HG03354 (cell line): ENCODE measurements around the gene TTLL3.
A peak's percentile ranks its signal among the peaks of the same experiment; 100 is the strongest.
"Not testable (repeated sequence)": the region's sequence is repeated elsewhere in the genome, so short reads cannot be mapped to it uniquely, and the experiment has no call there.

Source experiments
- ATAC-seq: cut with Tn5 transposase; IDR thresholded peaks from one replicate; pipeline ENCODE4 v1.9.1; 2021; ENCODE audit warnings: mild to moderate bottlenecking; ENCODE audit not compliant: unreplicated experiment, poor library complexity, severe bottlenecking

Gene TTLL3

GRCh38 chr3:9833078-9833477 is 23.0 kb downstream of the TTLL3 start:
- ATAC-seq, result no peak

DNA sequence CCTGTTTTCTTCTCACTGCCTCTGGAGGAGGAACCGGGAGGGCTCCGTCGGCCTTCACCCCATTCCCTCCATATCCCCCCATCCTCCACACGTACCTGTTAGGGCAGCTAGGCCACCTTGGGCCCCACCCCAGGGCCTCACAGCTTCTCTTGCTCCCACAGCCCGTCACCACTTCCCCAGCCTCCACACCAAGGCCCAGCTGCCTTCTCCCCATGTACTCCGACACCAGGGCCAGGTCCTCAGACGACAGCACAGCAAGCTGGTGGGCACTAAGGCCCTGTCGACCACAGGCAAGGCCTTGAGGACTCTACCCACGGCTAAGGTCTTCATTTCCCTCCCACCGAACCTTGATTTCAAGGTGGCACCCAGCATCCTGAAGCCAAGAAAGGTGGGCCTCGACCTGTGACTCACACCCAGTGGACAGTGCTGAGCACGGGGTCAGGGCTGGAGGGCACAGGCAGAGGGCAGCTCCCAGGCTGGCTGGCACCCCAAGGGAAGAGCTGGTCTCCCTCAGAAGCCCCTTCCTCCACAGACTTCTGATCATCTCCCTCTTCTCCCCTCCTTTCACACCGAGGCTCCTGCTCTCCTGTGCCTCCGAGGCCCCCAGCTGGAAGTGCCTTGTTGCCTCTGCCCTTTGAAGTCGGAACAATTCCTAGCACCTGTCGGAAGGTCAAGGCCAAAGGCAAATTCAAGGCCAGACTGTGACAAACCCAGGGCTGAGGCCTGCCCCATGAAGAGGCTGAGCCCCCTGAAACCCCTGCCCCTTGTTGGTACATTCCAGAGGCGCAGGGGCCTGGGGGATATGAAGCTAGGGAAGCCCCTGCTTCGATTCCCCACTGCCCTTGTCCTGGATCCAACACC is 24.7 kb downstream of the TTLL3 start:
- ATAC-seq, result no peak

GRCh38 chr3:9837701-9838582 is 27.9 kb downstream of the TTLL3 start:
- no peak for ATAC-seq

DNA sequence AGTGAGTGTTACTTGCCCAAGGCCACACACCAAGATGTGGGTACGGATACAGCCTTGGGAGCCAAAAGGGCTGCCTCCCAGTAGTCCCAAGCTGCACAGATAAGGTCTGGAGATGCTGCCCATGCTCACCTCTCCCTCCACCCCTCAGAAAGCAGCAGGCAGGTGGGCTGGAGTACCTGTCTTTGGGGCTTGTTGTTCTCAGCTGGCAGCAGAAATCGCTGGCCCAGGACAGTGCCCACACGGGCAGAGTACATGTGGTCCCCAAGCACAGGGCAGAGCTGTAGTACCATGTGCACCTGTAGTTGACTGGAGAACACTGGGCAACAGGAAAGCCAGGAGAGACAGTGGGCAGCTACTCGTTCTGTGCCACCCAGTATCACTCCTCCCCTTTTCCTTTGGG is 28.8 kb downstream of the TTLL3 start:
- ATAC-seq, result no peak

DNA sequence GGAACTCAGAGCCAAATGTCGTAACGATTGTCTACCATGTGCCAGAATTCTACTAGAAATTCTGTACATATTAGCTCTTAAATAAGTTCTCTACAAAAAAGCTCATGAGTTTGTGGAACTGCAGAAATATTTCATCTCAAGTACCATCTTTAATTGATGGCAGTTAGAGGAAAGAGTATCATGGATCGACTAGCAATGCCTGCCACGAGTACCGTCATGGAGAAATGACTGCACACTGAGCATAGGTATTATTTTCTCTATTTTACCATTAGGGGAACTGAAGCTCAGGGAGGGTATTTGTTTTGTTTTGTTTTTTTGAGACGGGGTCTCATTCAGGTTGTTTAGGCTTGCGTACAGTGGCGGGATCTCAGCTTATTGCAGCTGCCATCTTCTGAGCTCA is 31.0 kb downstream of the TTLL3 start:
- no peak for ATAC-seq

DNA sequence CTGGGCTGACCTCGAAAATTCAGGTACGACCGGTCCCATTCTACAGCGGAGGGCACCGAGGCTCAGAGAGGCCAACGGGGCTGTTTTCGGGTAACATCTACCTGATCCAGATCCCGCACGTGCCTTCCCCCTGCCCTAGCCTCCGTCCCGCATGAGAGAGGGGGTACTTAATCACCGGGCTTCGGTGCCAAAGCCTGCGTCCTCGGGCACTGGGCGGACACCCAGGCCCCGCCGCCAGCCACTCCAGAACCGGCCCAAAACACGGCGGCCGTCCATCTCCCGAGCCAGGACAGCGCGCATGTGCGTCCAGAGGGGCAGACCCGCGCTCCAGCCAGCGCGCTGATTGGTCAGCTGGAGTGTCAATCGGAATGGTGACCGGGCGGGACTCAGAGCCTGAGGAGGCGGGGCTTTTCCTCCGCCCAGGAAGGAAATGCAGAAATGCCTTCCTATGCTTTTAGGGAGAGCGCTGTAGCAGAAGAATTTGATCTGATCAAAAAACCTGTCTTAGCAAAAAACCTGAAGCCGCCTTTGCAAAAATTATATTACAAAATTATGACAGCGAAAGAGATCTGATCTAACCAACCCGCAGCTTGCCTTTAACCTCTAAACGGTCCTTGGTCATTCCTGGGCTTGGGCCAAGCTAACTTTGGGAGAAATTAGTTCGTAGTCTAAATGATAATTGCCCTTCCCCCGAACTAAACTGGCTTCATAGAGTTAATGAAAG is 33.8 kb downstream of the TTLL3 start, which contains the start of gene RPUSD3:
RPUSD3 (minus strand) TSS at position 294 of the 724 bp plus-strand sequence; CDS start at position 276, 18 bp downstream.
- ATAC-seq, result peak; percentile 98

- no peak for ATAC-seq
These were observed 36.2 kb downstream of the TTLL3 start for GRCh38 chr3:9846231-9846630.

DNA sequence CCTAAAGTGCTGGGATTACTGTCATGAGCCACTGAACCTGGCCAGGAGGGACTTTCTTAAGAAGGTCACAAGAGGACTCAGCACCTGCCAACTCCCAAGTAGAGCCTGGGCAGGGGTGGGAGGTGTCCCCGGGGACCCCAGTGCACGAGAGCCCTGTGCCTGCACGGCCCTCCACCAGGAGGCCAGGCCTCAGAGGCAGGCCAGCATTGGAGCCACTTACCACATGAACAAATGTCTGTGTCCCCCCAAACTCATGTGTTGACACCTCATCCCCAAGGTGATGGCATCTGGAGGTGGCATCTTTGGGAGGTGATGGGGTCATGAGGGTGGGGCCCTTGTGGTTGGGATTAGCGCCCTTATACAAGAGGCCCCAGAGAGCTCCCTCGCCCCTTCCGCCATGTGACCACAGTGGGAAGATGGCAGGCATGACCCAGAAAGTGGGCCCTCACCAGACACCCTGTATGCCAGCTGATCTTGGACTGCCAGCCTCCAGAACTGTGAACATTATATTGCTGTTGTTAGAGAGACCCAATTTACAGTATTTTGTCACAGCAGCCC is 36.9 kb downstream of the TTLL3 start:
- ATAC-seq, result no peak

GRCh38 chr3:9847870-9848269 is 37.8 kb downstream of the TTLL3 start:
- not testable (repeated sequence) for ATAC-seq

GRCh38 chr3:9848860-9849259 is 38.8 kb downstream of the TTLL3 start:
- not testable (repeated sequence) for ATAC-seq

DNA sequence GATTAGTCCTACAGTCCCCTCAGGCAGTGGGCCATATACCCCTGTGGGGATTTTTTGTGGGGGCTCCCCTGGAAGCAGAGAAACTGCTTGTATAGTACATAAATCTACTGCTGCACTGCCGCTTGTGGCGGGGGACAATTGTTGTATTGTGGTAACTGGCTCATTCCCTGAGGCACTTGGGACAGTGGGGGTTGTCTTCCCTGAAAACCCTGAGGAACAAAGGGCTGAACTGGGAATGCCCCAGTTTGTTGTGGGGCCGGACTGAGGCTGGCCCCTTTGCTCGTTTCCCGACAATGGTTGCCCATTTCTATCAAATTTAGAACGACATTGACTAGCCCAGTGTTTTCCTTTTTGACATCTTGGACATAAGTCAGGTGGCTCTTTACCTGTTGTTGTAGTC is 41.3 kb downstream of the TTLL3 start:
- not testable (repeated sequence) for ATAC-seq

GRCh38 chr3:9851926-9852325 is 41.9 kb downstream of the TTLL3 start:
- not testable (repeated sequence) for ATAC-seq

- no peak for ATAC-seq
These were observed 42.5 kb downstream of the TTLL3 start for GRCh38 chr3:9852528-9852927.

DNA sequence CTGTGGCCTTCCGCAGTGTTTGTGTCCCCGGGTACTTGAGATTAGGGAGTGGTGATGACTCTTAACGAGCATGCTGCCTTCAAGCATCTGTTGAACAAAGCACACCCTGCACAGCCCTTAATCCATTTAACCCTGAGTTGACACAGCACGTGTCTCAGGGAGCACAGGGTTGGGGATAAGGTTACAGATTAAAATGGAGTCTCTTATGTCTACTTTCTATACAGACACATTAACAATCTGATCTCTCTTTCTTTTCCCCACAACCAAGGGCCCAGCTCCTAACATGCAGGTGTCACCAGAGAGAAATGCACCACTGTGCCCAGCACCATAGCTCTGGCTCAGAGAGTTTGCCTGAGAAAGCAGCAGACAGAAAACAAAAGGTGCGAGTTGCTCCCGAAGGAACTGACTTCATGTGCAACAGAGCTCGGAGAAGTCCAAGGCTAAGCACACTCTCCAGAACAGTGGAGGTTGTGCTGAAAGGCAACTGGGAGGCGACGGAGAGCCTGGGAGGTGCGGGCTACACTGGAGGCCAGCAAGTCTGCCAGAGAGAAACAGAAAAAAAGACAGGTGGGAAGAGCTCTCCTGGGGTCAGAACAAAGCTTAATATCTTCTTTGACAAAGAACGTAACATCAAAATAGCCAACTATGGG is 44.4 kb downstream of the TTLL3 start:
- not testable (repeated sequence) for ATAC-seq

DNA sequence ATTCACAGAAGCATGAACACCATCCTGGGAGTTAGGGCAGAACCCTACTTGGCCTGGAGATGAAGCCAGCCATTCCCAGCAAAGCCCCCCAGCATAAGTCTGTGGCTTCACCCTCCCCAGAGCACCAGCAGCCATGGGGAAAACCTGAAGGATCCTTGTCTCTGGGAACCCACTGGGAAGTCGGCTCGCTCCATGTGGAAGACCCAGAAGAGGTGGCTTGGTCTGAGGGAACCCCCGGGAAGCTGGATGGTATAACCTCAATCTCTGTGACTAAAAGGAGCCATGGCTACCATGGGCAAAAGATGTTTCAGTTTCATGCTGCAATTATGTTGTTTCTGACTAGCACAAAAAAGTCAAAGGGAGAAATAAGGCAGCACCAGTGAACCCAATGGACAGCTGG is 45.5 kb downstream of the TTLL3 start:
- no peak for ATAC-seq

DNA sequence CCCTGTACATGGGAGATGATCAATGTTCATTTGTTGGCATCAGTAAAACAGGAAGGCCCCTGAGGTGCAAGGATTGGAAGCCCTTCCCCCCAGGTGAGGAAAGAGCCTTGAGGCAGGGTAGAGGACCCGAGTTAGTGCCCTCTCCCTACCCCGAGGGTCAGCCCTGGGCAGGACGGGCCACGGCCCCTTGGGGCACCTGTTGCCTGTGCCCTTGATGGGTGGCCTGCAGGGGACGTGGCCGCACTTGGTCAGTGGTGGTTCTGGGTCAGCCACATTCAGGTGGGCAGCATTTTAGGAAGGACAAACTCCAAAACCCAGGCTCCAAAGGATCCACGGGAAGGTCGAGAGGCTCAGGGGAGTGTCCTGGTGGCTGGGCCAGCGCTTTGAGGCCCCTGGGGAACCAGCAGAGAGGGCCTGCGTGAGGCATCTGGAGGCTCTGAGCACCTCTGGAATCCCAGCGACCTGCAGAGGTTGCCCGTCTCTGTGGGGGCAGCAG is 49.5 kb downstream of the TTLL3 start:
- ATAC-seq, result no peak

GRCh38 chr3:9861201-9861600 is 51.1 kb downstream of the TTLL3 start:
- no peak for ATAC-seq

GRCh38 chr3:9861626-9862130 is 51.6 kb downstream of the TTLL3 start:
- no peak for ATAC-seq
